ENCODE results near the gene BCAM.
"Not testable (repeated sequence)": the region's sequence is repeated elsewhere in the genome, so short reads cannot be mapped to it uniquely, and the experiment has no call there.

The BCAM gene

DNA sequence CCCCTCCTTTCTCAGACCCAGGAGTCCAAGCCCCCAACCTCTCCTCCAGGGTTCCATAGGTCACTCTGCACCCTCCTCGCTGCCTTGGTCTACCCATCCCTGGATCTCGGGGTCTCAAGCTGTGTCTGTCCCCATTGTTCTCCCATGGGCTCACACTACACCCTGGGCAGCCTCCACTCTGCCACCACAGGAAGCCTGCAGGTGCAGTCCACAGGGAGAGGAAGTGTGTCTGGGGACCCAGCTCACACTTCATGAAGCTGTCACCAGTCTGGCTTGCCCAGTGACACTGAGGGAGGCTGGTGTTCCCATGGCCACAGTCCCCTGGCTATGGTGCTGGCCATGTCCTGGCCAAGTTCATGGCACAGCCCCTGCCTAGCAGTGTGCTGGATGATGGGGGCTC is 42.5 kb downstream of the BCAM start:
- no peak for DNase-seq

DNA sequence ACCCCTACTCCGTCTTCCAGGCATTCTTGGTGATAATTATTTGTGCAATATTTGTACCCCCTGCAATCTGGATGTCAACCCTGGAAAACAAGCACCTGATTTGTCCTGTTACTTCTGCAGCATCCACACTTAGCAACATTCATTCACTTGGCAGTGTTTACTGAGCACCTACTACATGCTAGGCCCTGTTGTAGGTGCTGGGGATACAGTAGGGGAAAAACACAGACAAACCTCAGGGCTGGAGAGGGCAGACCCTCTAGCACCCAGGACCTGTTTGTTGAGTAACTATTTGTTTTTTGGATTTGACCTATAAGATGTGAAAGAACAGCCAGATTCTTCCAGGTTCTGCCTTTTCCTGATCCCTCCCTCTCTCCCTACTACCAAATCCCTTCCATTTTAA is 46.7 kb downstream of the BCAM start:
- DNase-seq: no peak

DNA sequence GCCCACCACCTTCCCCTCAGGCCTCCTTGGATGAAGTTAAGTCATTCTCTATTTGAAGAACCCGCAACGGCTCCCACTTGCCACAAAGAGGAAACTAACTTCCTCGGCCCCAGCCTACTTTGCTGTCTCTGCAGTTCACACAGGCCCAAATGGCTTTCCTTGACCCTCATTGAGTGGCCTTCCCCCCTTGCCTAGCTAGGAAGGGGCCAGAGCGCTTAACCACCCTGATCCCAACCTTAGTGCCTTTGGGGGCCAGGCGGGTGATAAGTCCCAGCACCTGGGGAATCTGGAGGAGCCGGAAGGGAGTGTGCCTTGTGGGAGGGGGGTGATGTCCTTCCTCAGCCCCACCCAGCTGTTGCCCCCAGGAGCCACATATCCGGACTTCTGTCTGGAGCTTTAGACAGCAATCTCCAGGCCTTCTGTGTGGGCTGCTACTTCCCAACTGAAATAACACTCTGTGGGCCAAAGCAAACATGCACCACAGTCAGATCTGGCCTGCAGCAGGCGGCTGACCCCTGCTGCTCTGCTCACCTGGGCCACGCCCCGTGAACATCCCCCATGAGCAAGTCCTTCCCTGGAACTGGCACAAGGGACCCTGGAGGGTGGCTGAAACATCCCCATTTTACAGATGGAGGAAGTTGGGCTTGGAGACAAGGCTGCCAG is 47.6 kb downstream of the BCAM start:
- peak; percentile 69 for DNase-seq

DNA sequence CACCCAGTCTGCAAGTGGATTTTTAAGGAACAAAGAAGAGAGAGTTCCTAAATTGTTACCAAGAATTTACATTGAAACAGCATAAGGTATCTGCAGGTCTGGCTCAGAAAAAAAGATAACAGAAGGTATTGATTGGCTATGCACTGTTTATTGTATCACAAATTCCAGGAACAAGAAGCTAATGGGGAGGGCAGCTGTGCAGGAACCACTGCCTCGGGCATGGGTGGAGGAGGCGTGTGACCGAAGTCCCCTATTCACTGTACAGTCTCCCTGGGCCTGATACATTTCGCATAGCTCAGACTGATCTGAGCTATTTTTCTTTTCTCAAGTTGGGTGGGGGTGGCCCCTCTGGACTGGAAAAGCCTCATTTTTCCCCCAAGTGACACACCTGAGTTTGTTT is 48.9 kb downstream of the BCAM start:
- no peak for DNase-seq

DNA sequence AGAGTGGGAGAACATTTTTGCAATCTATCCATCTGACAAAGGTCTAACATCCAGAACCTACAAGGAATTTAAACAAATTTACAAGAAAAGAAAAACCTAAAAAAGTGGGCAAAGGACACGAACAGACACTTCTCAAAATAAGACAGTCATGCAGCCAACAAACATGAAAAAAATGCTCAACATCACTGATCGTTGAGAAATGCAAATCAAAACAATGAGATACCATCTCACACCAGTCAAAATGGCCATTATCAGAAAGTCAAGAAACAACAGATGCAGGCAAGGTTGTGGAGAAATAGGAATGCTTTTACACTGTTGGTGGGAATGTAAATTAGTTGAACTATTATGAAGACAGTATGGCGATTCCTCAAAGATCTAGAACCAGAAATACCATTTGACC is 52.7 kb downstream of the BCAM start:
- DNase-seq: not testable (repeated sequence)

DNA sequence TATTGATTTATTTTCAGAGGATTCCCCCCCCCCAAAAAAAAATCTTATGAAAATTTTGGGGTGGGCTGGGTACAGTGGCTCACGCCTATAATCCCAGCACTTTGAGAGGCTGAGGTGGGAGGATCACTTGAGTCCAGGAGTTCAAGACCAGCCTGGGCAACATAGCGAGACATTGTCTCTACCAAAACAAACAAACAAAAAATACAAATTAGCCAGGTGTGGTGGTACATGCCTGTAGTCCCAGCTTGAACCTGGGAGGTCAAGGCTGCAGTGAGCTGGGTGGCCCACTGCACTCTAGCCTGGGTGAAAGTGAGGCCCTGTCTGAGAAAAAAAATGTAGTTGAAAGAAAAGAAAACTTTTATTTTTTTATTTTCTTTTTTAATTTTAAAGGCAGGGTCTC is 55.1 kb downstream of the BCAM start:
- DNase-seq: no peak

DNA sequence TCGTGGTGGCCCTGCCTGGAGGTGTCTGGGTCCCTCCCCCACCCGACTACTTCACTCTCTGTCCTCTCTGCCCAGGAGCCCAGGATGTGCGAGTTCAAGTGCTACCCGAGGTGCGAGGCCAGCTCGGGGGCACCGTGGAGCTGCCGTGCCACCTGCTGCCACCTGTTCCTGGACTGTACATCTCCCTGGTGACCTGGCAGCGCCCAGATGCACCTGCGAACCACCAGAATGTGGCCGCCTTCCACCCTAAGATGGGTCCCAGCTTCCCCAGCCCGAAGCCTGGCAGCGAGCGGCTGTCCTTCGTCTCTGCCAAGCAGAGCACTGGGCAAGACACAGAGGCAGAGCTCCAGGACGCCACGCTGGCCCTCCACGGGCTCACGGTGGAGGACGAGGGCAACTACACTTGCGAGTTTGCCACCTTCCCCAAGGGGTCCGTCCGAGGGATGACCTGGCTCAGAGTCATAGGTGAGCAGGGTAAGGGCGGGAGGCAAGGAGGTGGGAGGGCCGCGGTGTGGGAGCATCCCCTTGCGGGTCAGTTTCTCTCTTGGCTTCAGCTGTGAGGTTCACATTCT is 56.4 kb downstream of the BCAM start:
- no peak for DNase-seq

DNA sequence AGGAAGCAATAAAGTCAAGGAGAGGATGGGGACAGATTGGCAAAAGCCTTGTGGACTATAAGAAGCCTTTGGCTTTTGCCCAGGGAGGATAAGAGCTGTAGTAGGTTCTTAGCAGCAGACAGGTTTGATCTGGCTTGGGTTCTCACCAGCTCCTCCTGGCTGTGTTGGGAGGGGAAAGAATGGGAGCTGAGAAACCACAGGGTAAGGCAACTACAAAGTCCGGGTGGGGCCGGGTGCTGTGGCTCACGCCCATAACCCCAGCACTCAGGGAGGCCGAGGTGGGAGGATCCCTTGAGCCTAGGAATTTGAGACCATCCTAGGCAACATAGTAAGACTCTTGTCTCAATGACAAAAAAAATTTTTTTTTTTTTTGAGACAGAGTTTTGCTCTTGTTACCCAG is 57.8 kb downstream of the BCAM start:
- no peak for DNase-seq

DNA sequence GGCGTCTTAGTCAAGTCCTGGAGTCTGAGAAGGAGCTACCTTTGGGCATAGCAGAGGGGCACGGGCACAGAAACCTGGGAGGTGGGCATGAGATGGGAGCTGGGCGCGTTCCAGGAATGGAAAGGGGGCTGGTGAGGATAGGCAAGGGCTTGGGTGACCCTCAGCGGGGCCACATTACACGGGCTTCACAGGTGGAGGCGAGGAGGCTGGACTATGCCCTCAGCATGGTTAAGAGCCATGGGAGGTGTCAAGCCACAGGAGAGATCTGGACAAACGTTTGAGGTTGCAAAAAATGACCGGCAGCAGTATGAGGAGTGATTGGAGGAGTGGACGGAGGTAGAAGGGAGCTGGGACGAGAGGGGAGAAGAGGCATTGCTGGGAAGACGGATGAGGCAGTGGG is 58.7 kb downstream of the BCAM start:
- DNase-seq: no peak

DNA sequence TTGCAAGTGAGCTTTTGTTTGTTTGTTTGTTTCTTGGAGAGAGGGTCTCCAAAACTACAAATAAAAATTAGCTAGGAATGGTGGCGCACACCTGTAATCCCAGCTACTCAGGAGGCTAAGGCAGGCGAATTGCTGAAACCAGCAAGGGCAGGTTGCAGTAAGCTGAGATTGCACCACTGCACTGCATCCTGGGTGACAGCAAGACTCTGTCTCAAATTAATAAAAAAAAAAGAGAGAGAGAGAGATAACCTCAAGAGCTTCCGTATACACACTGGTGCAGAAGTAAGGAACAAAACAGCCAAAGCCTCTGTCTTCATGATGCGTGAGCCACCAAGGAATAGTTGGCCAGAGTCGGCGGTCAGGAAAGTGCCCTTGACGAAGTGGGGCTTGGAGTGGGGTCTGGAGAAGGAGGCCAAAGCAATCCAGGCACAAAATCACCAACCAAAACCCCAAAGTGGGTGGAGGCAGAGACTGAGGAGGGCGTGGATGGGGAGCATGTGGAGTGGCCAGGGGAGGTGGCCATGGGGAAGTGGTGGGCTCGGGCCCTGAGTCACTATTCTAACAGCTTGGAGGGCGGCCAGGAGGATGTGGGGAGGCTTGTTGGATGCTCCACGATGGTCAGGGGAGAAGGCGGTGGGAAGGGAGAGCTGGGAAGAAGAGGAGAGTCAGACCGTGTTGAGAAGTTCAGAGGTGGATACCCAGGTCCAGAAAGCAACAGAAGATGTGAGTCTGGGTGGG is 61.0 kb downstream of the BCAM start:
- DNase-seq: peak; percentile 93

Measured in suppressor macrophage treated with lipopolysaccharide for 4 hours (primary cell).